HG03108 (cell line): ENCODE results near the gene VPS37D.
A peak's percentile ranks its signal among the peaks of the same experiment; 100 is the strongest.
"Not testable (repeated sequence)": the region's sequence is repeated elsewhere in the genome, so short reads cannot be mapped to it uniquely, and the experiment has no call there.

Source experiments
- ATAC-seq: cut with Tn5 transposase; IDR thresholded peaks from one replicate; pipeline ENCODE4 v1.9.1; 2021; ENCODE audit warnings: moderate library complexity; ENCODE audit not compliant: unreplicated experiment

VPS37D gene

GRCh38 chr7:73667344-73668102 lies at the start of gene VPS37D:
VPS37D (plus strand) TSS chr7:73667831; CDS start chr7:73667959, 128 bp downstream.
- peak; percentile 88 for ATAC-seq

DNA sequence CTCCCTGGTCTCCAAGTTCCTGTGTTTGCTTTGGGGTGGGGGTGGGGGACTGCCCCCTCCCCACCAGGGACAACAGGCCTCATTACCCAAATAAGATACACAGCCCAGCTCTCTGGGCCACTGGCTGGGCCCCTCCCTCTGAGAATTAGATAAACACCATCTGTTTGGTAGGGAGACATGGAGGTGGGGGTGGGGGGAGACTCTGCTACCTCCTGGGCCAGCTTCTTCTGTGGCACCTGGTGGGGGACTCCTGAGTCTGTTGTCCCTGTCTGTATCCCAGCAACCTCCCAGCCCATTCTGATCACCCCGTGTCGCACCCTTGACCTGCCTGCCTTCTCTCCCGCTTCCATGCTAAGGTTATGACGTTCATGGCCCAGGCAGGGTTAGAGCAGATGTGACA lies 49.1 kb upstream of the VPS37D start:
- no peak for ATAC-seq

- not testable (repeated sequence) for ATAC-seq
Observed at GRCh38 chr7:73619394-73619793, 48.2 kb upstream of the VPS37D start.

DNA sequence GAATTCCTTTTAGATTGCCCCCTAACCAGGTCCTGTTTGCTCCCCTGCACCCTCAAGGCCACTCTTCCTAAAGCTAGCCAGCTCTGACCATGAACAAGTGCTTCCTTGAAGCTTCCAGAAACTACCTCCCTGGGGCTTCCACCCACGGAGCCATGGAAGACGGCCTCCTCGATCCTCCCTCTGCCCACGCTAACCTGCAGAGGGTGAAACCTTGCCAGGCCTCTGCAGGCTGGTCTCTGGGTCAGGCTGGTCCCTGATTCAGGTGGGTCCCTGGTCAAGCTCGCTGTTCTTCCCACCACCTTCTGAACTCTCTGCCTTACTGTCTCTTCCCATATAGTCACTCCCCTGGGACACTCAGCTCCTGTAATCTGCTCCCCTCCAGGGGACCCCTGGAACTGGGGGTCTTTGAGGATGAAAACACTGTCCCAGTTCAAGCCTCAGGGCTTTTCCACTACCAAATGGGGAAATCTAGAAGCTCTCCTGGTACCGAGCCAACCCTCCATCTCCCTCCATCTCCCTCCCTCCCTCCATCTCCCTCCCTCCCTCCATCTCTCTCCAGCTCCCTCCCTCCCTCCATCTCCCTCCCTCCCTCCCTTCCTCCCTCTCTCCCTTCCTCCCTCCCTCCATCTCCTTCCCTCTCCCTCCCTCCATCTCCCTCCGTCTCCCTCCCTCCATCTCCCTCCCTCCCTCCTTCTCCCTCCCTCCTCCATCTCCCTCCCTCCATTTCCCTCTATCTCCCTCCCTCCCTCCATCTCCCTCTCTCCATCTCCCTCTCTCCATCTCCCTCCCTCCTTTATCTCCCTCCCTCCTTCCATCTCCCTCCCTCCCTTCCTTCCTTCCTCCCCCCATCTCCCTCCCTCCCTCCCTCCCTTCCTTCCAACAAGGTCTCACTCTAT lies 46.2 kb upstream of the VPS37D start:
- ATAC-seq, result no peak

- no peak for ATAC-seq
Observed at GRCh38 chr7:73622527-73622908, 45.1 kb upstream of the VPS37D start.

DNA sequence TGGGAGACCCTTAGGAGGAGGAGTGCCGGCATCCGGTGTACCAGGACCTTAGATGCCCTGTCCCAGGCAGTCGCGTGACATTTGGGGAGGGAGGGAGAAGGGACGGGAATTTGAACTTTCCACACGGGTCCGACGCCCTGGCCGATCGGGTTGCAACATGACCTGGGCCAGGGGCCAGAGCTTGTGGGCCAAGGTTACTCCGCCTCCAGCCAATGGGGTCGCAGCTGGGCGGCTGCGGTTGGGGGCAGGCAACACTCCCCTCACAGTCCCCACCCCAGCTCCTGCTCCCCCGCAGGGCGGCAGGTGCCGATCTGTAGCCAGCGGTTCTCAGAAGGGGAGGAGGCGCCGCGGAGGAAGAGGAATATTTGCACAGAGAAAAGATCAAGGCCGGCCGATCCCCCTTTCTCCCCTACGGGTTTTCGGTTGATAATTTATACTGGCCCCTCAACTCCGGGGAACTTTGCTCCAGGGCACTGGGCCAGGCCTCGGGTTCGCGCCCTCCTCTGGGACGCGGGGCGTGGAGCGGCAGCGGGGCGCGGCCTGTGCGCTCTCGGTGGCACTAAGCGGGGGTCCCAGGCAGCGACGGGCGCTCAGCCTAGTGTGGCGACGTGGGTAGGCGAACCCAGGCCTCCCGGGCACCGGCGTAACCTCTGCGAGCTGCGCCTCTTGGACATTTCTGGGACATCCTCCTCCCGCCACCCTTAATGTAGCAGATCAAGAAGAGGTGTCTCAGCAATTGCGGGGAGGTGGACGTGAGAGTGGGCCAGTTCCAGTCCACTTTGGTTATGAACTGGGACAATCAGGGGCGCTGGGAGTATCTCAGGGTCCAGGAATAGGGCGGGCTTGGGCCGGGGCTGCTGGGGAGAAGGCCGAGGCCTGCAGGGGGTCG lies 44.5 kb upstream of the VPS37D start:
- ATAC-seq, result no peak

- no peak for ATAC-seq
Observed at GRCh38 chr7:73623798-73624668, 43.6 kb upstream of the VPS37D start, which contains the start of gene MLXIPL. MLXIPL (minus strand) TSS chr7:73624522; CDS start chr7:73624492, 30 bp downstream.

GRCh38 chr7:73624669-73625001 lies 43.0 kb upstream of the VPS37D start:
- ATAC-seq, result no peak

DNA sequence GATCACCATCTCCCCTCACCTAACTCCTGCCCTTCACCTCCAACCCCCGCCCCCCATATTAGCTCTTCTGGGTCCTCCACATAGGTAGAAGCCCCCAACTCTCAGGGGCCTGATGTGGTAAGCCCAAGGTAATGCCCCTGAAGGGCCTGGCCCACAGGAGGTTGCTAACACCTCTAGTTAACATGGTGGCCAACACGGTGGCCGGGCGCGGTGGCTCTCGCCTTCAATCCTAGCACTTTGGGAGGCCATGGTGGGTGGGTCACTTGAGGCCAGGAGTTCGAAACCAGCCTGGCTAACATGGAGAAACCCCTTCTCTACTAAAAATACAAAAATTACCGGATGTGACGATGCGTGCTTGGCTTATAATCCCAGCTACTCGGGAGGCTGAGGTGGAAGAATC lies 42.4 kb upstream of the VPS37D start:
- no peak for ATAC-seq

DNA sequence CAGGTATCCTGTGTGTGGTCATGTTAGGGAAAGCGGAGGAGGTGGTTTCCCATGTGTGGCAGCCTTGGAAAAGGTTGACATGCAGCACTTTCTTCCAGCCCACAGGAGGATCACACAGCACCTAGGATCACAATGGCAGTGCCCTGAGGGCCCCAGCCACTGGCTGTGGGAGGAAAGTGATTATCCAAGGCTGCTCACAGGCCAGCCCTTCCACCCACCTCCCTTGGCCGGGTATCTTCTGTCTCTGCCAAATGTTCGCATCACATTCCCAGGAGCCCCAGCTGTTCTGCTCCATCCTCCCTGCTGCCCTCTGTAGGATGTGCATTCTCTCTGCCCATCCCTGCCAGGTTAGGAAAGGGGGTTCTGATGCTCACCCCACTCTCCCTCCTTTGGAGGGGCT lies 40.8 kb upstream of the VPS37D start:
- ATAC-seq, result no peak

DNA sequence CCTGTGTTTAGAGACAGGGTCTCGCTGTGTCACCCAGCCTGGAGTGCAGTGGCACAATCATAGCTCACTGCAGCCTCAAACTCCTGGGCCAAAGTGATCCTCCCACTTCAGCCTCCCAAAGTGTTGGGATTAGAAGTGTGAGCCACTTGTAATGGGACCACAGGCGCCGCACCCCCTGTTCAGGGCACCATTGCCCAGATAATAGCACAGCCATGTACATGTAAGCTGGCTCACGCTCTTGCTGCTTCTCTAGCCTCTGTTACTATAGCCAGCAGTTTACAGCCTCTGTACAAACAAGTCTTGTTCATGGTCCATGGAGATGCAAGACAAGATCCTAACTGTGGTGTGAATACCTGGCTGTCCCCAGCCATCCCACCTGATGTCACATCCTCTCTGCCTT lies 39.1 kb upstream of the VPS37D start:
- ATAC-seq, result no peak

- no peak for ATAC-seq
Observed at GRCh38 chr7:73631558-73631957, 36.1 kb upstream of the VPS37D start.

- no peak for ATAC-seq
Observed at GRCh38 chr7:73633323-73633722, 34.3 kb upstream of the VPS37D start.

DNA sequence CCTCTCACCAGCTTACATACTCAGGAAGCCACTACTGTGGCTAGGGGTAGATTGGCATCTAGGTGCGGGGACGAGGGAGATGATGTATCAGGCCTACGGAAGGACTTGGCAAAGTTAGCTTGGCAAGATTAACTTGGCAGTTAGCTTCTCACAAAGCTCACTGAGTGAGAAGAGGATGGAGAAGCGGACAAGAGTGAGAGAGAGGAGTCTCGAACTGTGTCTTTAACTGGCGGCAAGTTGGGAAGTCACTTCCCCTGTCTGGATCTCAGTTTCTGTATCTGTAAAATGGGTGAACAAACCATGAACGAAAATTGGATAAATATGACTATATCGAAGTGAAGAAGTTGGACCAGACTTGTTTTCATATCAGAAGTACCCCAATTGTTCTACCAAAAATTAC lies 33.8 kb upstream of the VPS37D start:
- ATAC-seq, result no peak

- ATAC-seq, result no peak
Observed at GRCh38 chr7:73635428-73636200, 32.0 kb upstream of the VPS37D start.

GRCh38 chr7:73638911-73639310 lies 28.7 kb upstream of the VPS37D start:
- ATAC-seq, result no peak

- no peak for ATAC-seq
Observed at GRCh38 chr7:73642834-73643233, 24.8 kb upstream of the VPS37D start.

DNA sequence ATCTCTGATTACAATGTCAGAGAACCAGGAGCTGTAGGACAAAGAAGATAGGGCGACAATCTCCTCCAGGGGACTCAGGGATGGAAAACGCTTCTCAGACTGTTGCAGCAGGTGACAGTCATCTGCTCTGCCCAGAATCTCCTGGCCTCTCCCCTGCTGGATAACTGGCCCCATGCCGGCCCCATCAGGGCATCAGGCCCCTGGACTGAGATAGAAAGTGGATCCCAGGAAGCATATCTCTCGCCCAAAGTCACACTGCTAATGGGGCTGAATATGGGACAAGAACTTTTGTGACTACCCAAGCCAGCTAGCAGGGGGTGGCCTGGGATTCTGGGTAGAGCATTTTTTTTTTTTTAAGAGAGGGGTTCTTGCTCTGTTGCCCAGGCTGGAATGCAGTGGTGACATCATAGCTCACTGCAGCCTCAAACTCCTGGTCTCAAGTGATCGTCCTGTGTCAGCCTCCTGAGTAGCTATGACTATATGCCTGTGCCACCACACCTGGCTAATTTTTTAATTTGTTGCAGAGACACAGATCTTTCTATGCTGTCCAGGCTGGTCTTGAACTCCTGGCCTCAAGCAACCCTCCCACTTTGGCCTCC lies 22.8 kb upstream of the VPS37D start:
- ATAC-seq, result no peak

- no peak for ATAC-seq
Observed at GRCh38 chr7:73645643-73646174, 21.9 kb upstream of the VPS37D start.
